GM18870 (cell line): ENCODE results near the gene LHFPL2.
"Not testable (repeated sequence)": the region's sequence is repeated elsewhere in the genome, so short reads cannot be mapped to it uniquely, and the experiment has no call there.

Experiments used
- ATAC-seq: cut with Tn5 transposase; IDR thresholded peaks from one replicate; pipeline ENCODE4 v1.9.1; 2021; ENCODE audit warnings: moderate library complexity; ENCODE audit not compliant: unreplicated experiment

The LHFPL2 gene

DNA sequence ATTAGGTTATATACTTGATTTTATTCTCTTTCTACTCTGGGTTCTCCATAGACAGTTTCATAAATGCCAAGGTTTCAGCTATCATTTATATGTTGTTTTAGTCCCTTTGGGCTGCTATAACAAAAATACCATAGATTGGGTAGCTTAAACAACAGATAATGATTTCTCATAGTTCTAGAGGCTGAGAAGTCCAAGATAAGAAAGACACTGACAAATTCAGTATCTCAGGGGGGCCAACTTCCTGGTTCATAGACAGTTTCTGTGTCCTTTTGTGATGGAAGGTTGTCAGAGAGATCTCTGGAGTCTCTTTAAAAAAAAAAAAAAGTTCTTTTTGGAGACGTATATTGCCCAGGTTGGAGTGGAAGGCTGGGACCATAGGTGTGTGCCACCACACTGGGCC lies 174.8 kb downstream of the LHFPL2 start:
- no peak for ATAC-seq

DNA sequence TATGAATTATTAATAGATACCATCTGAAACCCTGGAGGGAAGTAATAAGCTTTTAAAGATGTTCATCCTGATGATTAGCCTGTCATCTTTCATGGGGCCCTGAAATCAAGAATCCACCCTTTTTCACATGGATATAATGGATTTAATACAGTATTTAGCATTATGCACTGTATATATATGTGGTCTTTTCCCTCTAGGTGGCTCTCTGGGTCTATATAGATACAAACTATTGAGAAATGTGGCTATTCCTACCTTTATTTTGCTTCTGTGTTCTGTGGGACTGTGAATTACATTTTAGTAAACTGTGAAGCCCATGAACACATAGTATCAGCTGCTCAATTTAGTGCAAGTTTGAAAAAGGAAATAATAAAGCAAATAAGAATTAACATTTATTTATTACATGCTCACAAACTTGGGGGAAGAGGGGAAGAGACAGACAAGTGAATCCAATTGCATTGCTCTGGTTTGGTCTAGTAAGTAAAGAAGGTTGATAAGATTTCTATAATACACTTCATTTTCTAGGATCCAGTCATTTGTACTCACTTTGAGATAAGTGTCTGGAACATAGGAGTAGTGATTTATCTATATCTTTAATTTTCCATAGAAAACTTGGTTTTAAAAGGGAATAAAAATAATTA lies 176.0 kb downstream of the LHFPL2 start:
- no peak for ATAC-seq

GRCh38 chr5:78471896-78472295 lies 176.7 kb downstream of the LHFPL2 start:
- no peak for ATAC-seq

- no peak for ATAC-seq
Observed at GRCh38 chr5:78467752-78468357, 180.7 kb downstream of the LHFPL2 start.

DNA sequence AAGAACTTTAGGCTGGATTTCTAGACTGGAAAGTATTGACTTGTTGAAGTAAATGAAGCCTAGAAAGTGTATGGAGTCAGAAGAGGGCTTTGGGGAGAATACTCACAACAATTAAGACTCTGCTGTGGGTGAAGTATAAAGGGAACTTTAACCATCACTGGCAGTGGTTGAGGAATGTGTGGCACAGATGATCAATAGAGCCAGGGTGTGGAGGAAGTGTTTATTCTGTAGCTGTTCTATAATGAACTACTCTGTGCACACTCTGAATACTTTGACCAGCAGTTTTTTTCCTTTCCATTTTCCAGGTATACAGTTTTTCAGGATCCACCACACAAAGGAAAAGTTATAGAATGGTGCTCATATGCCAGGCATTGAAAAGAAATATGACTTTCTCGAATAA lies 181.4 kb downstream of the LHFPL2 start:
- ATAC-seq = no peak

GRCh38 chr5:78458843-78459242 lies 189.7 kb downstream of the LHFPL2 start:
- ATAC-seq = no peak

GRCh38 chr5:78457507-78457906 lies 191.1 kb downstream of the LHFPL2 start:
- not testable (repeated sequence) for ATAC-seq

GRCh38 chr5:78449103-78449502 lies 199.5 kb downstream of the LHFPL2 start:
- ATAC-seq = no peak

DNA sequence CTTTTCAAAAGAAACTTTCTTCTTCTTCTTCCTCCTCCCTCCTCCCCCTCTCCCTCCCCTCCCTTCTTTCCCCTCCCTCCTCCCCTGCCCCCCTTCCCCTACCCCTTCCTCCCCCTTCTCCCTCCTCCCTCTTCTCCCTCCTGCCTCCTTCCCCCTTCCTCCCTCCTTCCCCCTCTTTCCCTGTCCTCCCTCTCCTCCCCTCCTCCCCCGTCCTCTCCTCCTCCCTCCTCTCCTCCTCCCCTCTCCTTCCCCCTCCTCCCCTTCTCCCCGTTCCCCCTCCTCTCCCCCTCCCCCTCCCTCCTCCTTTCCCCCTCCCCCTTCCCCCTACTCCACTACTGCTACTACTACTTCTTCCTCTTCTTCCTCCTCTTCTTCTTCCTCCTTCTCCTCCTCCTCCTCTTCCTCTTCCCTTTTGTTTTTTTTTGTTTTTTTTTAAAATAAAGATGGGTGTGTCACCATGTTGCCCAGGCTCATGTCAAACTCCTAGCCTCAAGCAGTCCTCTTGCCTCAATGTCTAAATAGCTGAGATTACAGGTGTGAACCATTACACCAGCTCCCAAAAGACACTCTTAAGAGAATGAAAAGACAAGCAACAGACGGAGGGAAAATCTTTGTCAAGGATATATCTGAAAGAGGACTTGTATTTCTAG lies 200.7 kb downstream of the LHFPL2 start:
- ATAC-seq = no peak
